K562 (cell line): ENCODE data around the gene CATSPER1. TPM values are rescaled to one million over a fixed set of nuclear protein-coding genes. Genes with fewer than 3 reads are reported as not detected.
A peak's percentile ranks its signal among the peaks of the same experiment; 100 is the strongest.

Source experiments
- E2F6 ChIP-seq, 2 experiments: IDR thresholded peaks; 2 replicates each; pipeline ENCODE4 v1.6.1; 2011; ENCODE audit warnings: borderline replicate concordance in 1 of 2, control low read depth in 1 of 2, low read depth in 1 of 2, low read length in 1 of 2, mild to moderate bottlenecking in 1 of 2, mixed read lengths in 1 of 2, moderate library complexity in 1 of 2; ENCODE audit not compliant: insufficient read depth in 1 of 2, insufficient read length in 1 of 2, poor library complexity in 1 of 2, severe bottlenecking in 1 of 2; ENCODE audit errors: extremely low read depth in 1 of 2
- E2F8 ChIP-seq: fragments of 450-650 bp; IDR thresholded peaks from 2 replicates; pipeline ENCODE4 v1.7.1; 2018; ENCODE audit warnings: mild to moderate bottlenecking, low read depth; ENCODE audit not compliant: partially characterized antibody
- KLF16 ChIP-seq: IDR thresholded peaks from 2 replicates; pipeline ENCODE4 v1.6.1; 2016; ENCODE audit warnings: antibody characterized with exemption
- LARP7 ChIP-seq: fragments of 450-650 bp; IDR thresholded peaks from 2 replicates; pipeline ENCODE4 v1.6.1; 2016
- NR4A1 ChIP-seq, 2 experiments: fragments of 250-450 bp in 1 of 2; fragments of 450-650 bp in 1 of 2; sonication (Bioruptor Pico) in 1 of 2; IDR thresholded peaks; 2 replicates each; pipeline versions ENCODE4 v1.4.0 to v1.6.1; 2016 to 2020; ENCODE audit warnings: mild to moderate bottlenecking in 2 of 2, missing compliant biosample characterization in 1 of 2, missing genetic modification characterization in 1 of 2, moderate library complexity in 1 of 2
- PKNOX1 ChIP-seq: fragments of 450-650 bp; IDR thresholded peaks from 2 replicates; pipeline ENCODE4 v1.6.1; 2016
- PYGO2 ChIP-seq: fragments of 450-650 bp; IDR thresholded peaks from 2 replicates; pipeline ENCODE4 v1.6.1; 2016; ENCODE audit warnings: mild to moderate bottlenecking, missing genetic modification characterization, moderate library complexity, missing compliant biosample characterization
- RBBP5 ChIP-seq: fragments of 200-600 bp; sonication (generic); IDR thresholded peaks from 2 replicates; pipeline ENCODE4 v1.6.1; 2012; ENCODE audit warnings: borderline replicate concordance, mild to moderate bottlenecking, low read length, control low read depth, inconsistent platforms; ENCODE audit not compliant: insufficient read depth, poor library complexity, severe bottlenecking
- SP2 ChIP-seq: IDR thresholded peaks from 2 replicates; pipeline ENCODE4 v1.6.1; 2011; ENCODE audit warnings: mild to moderate bottlenecking, low read depth, low read length, moderate library complexity; ENCODE audit not compliant: poor library complexity, severe bottlenecking; ENCODE audit errors: extremely low read depth
- TFAP4 ChIP-seq: sonication (generic); formaldehyde crosslinking; IDR thresholded peaks from 2 replicates; pipeline ENCODE4 v1.8.0; 2022; ENCODE audit warnings: missing genetic modification reagents, mild to moderate bottlenecking, moderate library complexity, borderline replicate concordance
- ZBTB12 ChIP-seq: fragments of 250-450 bp; sonication (Bioruptor Pico); IDR thresholded peaks from 2 replicates; pipeline ENCODE4 v1.4.0; 2020
- ZFPM2 ChIP-seq: fragments of 250-450 bp; sonication (Bioruptor Pico); IDR thresholded peaks from 2 replicates; pipeline ENCODE4 v1.5.1; 2022; ENCODE audit warnings: mild to moderate bottlenecking
- ZNF445 ChIP-seq: fragments of 250-450 bp; sonication (Bioruptor Pico); IDR thresholded peaks from 2 replicates; pipeline ENCODE4 v1.4.0; 2020; ENCODE audit warnings: low read depth, mild to moderate bottlenecking, moderate library complexity
- polyA plus RNA-seq, 8 experiments: library from polyadenylated mRNA; depleted of rRNA in 4 of 8; stranded (reverse) in 5 of 8; unstranded in 3 of 8; fragments of >200 nt; fragmentation: Nextera tagmentation in 2 of 8; fragmentation: Illumina TruSeq in 1 of 8; extraction: Ambion mirVana in 2 of 8; extraction: Trizol in 1 of 8; gene quantifications; 2 replicates each; pipeline versions ENCODE4 v1.2.1 to v1.2.3, GENCODE V29; 2011 to 2014; ENCODE audit warnings: inconsistent platforms in 1 of 8, missing spikeins in 1 of 8
- total RNA-seq, 7 experiments: library from RNA; depleted of rRNA in 6 of 7; stranded (reverse); fragments of >200 nt in 6 of 7; fragmentation: Illumina TruSeq in 2 of 7; extraction: Trizol in 2 of 7; gene quantifications; 2 replicates each; pipeline versions ENCODE4 v1.2.1 to v1.2.3, GENCODE V29; 2011 to 2021; ENCODE audit warnings: low replicate concordance in 1 of 7
- TF ChIP-seq, protein P1 (sequence below): fragments of 250-450 bp; sonication (Bioruptor Pico); IDR thresholded peaks from 2 replicates; pipeline ENCODE4 v1.8.0; 2021; ENCODE audit warnings: borderline replicate concordance, mild to moderate bottlenecking, moderate library complexity; ENCODE audit not compliant: poor library complexity, severe bottlenecking
- TF ChIP-seq, protein P2 (sequence below): fragments of 450-650 bp; conservative IDR thresholded peaks from 2 replicates; pipeline ENCODE4 v1.6.1; 2016; ENCODE audit warnings: missing genetic modification characterization, low read depth, mild to moderate bottlenecking, control low read depth, missing compliant biosample characterization

Gene CATSPER1
- total and polyA plus RNA-seq, 9 of the 15 experiments (the other 6 are each of a cell fraction or from before 2014, with no cell fraction given) = 0.21 to 3.3 (median 0.76) TPM

GRCh38 chr11:66013762-66014100 is 12.5 kb downstream of the CATSPER1 start (continued):
- TF ChIP-seq NR4A1 (CRISPR knock-in tag; IDR thresholded peaks at IDR 0.05) (no peak), NR4A1 (tag; IDR thresholded peaks at IDR 0.05) (0 out of 2 replicates have a peak, but pooled peaks have one; percentile 21), PYGO2 (tag) (no peak), PKNOX1 (peak; percentile 45), E2F6 (IDR thresholded peaks at IDR 0.05; ENCODE audit: borderline replicate concordance in 1 of 2, extremely low read depth in 1 of 2, insufficient read depth in 1 of 2, insufficient read length in 1 of 2, low read depth in 1 of 2, low read length in 1 of 2, poor library complexity in 1 of 2, severe bottlenecking in 1 of 2) (no peak), LARP7 (no peak), RBBP5 (no peak), KLF16 (no peak), E2F8 (no peak), ZBTB12 (CRISPR knock-in tag) (no peak), TFAP4 (no peak), ZFPM2 (no peak), SP2 (no peak), ZNF445 (no peak)
- TF ChIP-seq, protein P1, sequence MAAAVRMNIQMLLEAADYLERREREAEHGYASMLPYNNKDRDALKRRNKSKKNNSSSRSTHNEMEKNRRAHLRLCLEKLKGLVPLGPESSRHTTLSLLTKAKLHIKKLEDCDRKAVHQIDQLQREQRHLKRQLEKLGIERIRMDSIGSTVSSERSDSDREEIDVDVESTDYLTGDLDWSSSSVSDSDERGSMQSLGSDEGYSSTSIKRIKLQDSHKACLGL = no peak
- TF ChIP-seq, protein P2, sequence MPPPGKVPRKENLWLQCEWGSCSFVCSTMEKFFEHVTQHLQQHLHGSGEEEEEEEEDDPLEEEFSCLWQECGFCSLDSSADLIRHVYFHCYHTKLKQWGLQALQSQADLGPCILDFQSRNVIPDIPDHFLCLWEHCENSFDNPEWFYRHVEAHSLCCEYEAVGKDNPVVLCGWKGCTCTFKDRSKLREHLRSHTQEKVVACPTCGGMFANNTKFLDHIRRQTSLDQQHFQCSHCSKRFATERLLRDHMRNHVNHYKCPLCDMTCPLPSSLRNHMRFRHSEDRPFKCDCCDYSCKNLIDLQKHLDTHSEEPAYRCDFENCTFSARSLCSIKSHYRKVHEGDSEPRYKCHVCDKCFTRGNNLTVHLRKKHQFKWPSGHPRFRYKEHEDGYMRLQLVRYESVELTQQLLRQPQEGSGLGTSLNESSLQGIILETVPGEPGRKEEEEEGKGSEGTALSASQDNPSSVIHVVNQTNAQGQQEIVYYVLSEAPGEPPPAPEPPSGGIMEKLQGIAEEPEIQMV (tag) = no peak
